Measurements from ENCODE around the gene WDR46. TPM values are rescaled to one million over a fixed set of nuclear protein-coding genes. Genes with fewer than 3 reads are reported as not detected.

The WDR46 gene
- polyA plus RNA-seq, 2 of the 4 experiments (the other 2 are of a cell fraction), result 35.1 to 88.4 TPM

DNA sequence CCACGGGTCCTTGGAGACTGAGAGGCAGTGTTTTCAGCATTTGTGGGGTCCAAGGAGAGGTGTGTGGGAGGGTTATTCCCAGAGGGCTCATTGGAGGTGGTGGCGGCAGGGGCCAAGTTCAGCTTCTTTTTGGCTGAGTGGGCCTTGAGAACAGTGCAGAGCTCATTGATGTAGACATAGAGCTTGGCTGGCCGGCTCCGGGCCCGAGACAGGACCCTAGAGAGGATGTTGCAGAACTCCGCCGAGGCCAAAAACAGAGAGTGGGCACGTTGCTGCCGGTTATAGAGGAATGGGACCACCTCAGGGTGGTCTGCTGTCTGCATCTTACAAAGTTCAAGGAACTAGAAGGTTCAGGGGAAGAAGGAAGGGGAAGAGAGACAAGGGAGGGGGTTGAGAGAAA, 32.2 kb upstream of the WDR46 start:
- H3K9me3 ChIP-seq, result no peaks in the 10 kb centered on the region
- ChIA-PET CTCF (interaction anchor here (1.0 to 1.1 kb wide), 2 partner anchors 63 to 98 kb away, joined by 3 to 5 read pairs; no protein-coding TSS in a partner anchor), POLR2A (no interaction called here)
- FAIRE-seq, result no peak
- H3K4me2 ChIP-seq, result peak overlapping the region; percentile 98
- 96% methylated on average over 8 of the region's 9 CpGs for WGBS (ENCODE audit: missing lambda C conversion rate)
- H3K4me3 ChIP-seq, result no peak overlapping the region
- DNase-seq (ENCODE audit: low read depth in 1 of 2, low spot score in 1 of 2), result no peak
- ATAC-seq, result no peak
- no peak for TF ChIP-seq POLR2A (IDR thresholded peaks at IDR 0.05; ENCODE audit: low read length)
- TF ChIP-seq HOXB5 (CRISPR knock-in tag; IDR thresholded peaks at IDR 0.05), result no peak
- no peak for TF ChIP-seq SMC3 (IDR thresholded peaks at IDR 0.05)
- TF ChIP-seq ZNF302 (CRISPR knock-in tag; IDR thresholded peaks at IDR 0.05), result no peak
- no peak for TF ChIP-seq GATA3 (IDR thresholded peaks at IDR 0.05; ENCODE audit: borderline replicate concordance)
- no peak for TF ChIP-seq MAFK (IDR thresholded peaks at IDR 0.05; ENCODE audit: partially characterized antibody)
- TF ChIP-seq MYC (IDR thresholded peaks at IDR 0.05; ENCODE audit: borderline replicate concordance, low read length), result no peak
- no peak for TF ChIP-seq KDM1A (IDR thresholded peaks at IDR 0.05; ENCODE audit: low read depth)
- no peak for TF ChIP-seq NPAS2 (CRISPR knock-in tag; IDR thresholded peaks at IDR 0.05; ENCODE audit: borderline replicate concordance)
- no peak for TF ChIP-seq RCOR1 (IDR thresholded peaks at IDR 0.05; ENCODE audit: low read depth, low read length)
- TF ChIP-seq ZSCAN20 (CRISPR knock-in tag; IDR thresholded peaks at IDR 0.05), result no peak
- TF ChIP-seq, protein P1, sequence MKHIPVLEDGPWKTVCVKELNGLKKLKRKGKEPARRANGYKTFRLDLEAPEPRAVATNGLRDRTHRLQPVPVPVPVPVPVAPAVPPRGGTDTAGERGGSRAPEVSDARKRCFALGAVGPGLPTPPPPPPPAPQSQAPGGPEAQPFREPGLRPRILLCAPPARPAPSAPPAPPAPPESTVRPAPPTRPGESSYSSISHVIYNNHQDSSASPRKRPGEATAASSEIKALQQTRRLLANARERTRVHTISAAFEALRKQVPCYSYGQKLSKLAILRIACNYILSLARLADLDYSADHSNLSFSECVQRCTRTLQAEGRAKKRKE (CRISPR knock-in tag; IDR thresholded peaks at IDR 0.05; ENCODE audit: low read depth), result no peak
- no peak for TF ChIP-seq SREBF2 (IDR thresholded peaks at IDR 0.05)
- TF ChIP-seq FOXS1 (CRISPR knock-in tag; IDR thresholded peaks at IDR 0.05), result no peak
- no peak for TF ChIP-seq ZC3H11A (IDR thresholded peaks at IDR 0.05)
- peaks cover 39% of the 10 kb centered on the region for H3K4me1 ChIP-seq
- H3K27ac ChIP-seq, result peak overlapping the region in 1 of 2 experiments; percentile 97; a peak in 3 of 6 replicates

DNA sequence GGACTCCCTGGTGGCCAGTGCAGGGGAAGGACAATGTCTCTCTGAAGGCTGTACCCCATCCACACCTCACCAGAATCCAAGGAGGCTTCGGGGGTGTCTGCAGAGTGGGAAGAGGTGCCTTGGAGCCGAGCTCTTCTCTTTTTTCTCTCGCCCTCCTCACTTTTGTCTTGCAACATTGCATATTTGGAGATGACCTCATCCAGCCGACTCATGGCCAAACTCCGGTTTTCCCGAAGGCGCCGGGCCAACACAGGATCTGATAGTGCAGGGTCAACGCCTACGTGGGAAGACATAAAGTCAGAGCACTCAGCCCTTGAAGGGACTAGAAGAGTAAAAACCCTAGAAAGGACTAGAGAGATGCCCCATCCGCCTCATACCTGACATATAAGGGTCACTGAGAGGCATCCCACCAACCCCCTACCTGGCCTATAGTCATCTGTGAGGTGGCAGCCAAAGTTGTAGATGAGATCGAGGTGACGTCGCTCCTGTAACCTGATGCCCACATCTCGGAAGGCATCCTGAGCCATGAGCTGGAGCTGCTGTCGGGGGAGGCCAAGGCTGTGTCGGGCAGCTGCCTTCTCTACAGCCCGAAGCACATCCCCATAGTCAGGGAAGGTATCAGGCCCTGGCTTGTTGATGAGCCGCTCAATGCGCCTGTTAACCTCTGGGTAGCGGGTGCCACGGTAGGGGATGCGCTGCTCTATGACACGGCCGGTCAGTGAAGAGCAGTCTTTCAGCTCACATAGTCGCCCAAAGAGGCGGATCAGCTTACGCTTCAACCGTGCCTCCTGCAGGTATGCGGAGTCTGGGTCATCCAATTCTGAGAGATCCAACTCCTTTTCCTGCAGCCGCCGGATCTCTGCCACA, 31.5 kb upstream of the WDR46 start:
- no peak for DNase-seq (ENCODE audit: low read depth in 1 of 2, low spot score in 1 of 2)
- Histone ChIP-seq H3K9me3 (no peaks in the 10 kb centered on the region), H3K4me2 (peak overlapping the region; percentile 98; the same call in 1 of the 3 replicates), H3K27ac (no peak overlapping the region), H3K4me3 (no peak overlapping the region), H3K4me1 (peaks cover 39% of the 10 kb centered on the region)
- no peak for FAIRE-seq
- WGBS (ENCODE audit: missing lambda C conversion rate), result 73% methylated on average over 18 of the region's 32 CpGs
- no peak for ATAC-seq
- no peak for TF ChIP-seq ZSCAN20 (CRISPR knock-in tag; IDR thresholded peaks at IDR 0.05)
- no peak for TF ChIP-seq SREBF2 (IDR thresholded peaks at IDR 0.05)
- TF ChIP-seq RFX5 (IDR thresholded peaks at IDR 0.05), result no peak
- TF ChIP-seq HDAC2 (IDR thresholded peaks at IDR 0.05), result no peak
- TF ChIP-seq JUN (IDR thresholded peaks at IDR 0.05), result no peak
- TF ChIP-seq NFE2L2 (conservative IDR thresholded peaks at IDR 0.05; ENCODE audit: low read length), result no peak
- TF ChIP-seq, protein P1 (CRISPR knock-in tag; IDR thresholded peaks at IDR 0.05; ENCODE audit: low read depth), result no peak
- no peak for TF ChIP-seq CEBPB (IDR thresholded peaks at IDR 0.05)
- TF ChIP-seq CHD2 (IDR thresholded peaks at IDR 0.05; ENCODE audit: low read length, partially characterized antibody), result no peak
- no peak for TF ChIP-seq NPAS2 (CRISPR knock-in tag; IDR thresholded peaks at IDR 0.05; ENCODE audit: borderline replicate concordance)
- TF ChIP-seq, protein P2, sequence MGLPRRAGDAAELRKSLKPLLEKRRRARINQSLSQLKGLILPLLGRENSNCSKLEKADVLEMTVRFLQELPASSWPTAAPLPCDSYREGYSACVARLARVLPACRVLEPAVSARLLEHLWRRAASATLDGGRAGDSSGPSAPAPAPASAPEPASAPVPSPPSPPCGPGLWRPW (IDR thresholded peaks at IDR 0.05), result no peak
- no peak for TF ChIP-seq CBX2 (IDR thresholded peaks at IDR 0.05; ENCODE audit: borderline replicate concordance, low read depth)
- no peak for TF ChIP-seq HOXA7 (CRISPR knock-in tag; IDR thresholded peaks at IDR 0.05)
- TF ChIP-seq, protein P3, sequence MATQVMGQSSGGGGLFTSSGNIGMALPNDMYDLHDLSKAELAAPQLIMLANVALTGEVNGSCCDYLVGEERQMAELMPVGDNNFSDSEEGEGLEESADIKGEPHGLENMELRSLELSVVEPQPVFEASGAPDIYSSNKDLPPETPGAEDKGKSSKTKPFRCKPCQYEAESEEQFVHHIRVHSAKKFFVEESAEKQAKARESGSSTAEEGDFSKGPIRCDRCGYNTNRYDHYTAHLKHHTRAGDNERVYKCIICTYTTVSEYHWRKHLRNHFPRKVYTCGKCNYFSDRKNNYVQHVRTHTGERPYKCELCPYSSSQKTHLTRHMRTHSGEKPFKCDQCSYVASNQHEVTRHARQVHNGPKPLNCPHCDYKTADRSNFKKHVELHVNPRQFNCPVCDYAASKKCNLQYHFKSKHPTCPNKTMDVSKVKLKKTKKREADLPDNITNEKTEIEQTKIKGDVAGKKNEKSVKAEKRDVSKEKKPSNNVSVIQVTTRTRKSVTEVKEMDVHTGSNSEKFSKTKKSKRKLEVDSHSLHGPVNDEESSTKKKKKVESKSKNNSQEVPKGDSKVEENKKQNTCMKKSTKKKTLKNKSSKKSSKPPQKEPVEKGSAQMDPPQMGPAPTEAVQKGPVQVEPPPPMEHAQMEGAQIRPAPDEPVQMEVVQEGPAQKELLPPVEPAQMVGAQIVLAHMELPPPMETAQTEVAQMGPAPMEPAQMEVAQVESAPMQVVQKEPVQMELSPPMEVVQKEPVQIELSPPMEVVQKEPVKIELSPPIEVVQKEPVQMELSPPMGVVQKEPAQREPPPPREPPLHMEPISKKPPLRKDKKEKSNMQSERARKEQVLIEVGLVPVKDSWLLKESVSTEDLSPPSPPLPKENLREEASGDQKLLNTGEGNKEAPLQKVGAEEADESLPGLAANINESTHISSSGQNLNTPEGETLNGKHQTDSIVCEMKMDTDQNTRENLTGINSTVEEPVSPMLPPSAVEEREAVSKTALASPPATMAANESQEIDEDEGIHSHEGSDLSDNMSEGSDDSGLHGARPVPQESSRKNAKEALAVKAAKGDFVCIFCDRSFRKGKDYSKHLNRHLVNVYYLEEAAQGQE (IDR thresholded peaks at IDR 0.05), result no peak
- no peak for TF ChIP-seq MYC (IDR thresholded peaks at IDR 0.05; ENCODE audit: borderline replicate concordance, low read length)
- no peak for TF ChIP-seq RARB (CRISPR knock-in tag; IDR thresholded peaks at IDR 0.05)
- no peak for TF ChIP-seq TFCP2L1 (CRISPR knock-in tag; IDR thresholded peaks at IDR 0.05)
- TF ChIP-seq, protein P4, sequence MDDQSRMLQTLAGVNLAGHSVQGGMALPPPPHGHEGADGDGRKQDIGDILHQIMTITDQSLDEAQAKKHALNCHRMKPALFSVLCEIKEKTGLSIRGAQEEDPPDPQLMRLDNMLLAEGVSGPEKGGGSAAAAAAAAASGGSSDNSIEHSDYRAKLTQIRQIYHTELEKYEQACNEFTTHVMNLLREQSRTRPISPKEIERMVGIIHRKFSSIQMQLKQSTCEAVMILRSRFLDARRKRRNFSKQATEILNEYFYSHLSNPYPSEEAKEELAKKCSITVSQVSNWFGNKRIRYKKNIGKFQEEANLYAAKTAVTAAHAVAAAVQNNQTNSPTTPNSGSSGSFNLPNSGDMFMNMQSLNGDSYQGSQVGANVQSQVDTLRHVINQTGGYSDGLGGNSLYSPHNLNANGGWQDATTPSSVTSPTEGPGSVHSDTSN (IDR thresholded peaks at IDR 0.05), result no peak
- ChIA-PET POLR2A (no interaction called here), CTCF (interaction anchor here (1.0 to 1.1 kb wide), 3 partner anchors 20 to 98 kb away, joined by 3 to 5 read pairs (median 3); no protein-coding TSS in a partner anchor)

Data from A549 (cell line).